ENCODE data around the gene PITPNC1.
A peak's percentile ranks its signal among the peaks of the same experiment; 100 is the strongest.
"Not testable (repeated sequence)": the region's sequence is repeated elsewhere in the genome, so short reads cannot be mapped to it uniquely, and the experiment has no call there.

The PITPNC1 gene

GRCh38 chr17:67401598-67402504, 24.8 kb downstream of the PITPNC1 start:
- no peak for DNase-seq

DNA sequence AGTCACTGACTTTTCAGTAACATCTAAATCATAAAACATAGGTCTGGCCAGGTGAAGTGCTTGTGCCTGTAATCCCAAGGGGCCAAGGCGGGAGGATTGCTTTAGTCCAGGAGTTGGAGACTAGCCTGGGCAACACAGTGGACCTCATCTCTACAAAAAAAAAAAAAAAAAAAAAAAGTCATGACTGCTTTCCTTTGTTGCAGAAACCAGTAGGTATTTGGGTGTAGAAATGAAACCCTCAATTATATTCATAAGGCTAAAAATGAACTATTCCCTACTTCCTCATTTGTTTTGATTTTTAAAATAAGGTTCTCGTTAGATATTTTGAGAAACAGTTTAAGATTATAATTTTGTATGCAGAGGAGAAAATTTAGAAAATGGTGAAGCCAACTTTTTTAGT, 26.0 kb downstream of the PITPNC1 start:
- no peak for DNase-seq

GRCh38 chr17:67403483-67403882, 26.4 kb downstream of the PITPNC1 start:
- DNase-seq: no peak

DNA sequence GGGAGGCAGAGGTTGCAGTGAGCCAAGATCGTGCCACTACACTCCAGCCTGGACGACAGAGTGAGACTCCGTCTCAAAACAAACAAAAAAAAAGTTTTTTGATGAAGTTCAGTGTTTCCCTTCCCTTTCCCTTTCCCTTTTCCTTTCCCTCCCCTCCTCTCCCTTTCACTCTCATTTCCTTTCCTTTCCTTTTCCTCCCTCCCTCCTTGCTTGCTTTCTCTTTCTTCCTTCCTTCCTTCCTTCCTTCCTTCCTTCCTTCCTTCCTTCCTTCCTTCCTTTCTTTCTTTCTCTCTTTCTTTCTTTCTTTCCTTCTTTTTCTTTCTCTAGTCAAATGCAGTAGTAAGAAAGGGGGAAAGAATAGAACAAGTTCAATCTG, 31.4 kb downstream of the PITPNC1 start:
- DNase-seq: not testable (repeated sequence)

- DNase-seq: no peak
Observed at GRCh38 chr17:67411397-67411796, 34.3 kb downstream of the PITPNC1 start.

GRCh38 chr17:67412032-67412431, 35.0 kb downstream of the PITPNC1 start:
- DNase-seq: no peak

- DNase-seq: no peak
Observed at GRCh38 chr17:67412941-67413340, 35.9 kb downstream of the PITPNC1 start.

DNA sequence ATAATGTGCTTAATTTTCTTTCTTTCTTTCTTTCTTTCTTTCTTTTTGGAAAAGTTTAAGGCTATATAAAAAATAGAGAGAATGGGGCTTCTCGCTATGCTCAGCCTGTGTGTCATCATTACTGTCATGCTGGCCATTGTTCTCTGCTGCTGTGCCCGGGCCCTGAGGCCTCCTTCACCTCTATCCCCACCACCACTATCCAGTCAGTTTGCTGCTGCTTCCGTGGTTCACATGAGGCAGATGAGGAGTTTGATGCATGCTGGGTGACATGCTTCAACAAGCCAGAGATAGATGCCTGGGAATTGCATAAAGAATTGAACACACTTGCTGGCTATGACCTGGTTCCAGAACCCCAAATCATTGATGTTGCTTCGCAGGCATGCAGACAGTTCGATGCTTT, 36.3 kb downstream of the PITPNC1 start:
- DNase-seq: no peak

GRCh38 chr17:67414130-67414529, 37.0 kb downstream of the PITPNC1 start:
- DNase-seq: no peak

DNA sequence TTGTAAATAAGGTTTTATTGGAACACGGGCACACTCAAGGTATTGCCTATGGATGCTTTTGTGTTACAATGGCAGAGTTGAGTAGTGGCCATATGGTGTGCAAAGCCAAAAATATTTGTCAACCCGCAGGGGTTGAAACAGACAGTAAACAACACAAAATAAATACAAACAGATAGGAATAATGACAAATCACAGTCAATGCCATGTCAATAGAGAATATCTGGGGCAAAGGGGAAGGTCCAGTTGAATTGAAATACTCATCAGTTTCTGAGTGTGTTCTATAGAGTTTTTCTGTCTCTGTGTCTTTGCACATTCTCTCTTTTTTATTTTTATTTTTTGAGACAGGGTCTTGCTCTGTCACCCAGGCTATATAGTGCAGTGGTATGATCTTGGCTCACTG, 37.5 kb downstream of the PITPNC1 start:
- no peak for DNase-seq

DNA sequence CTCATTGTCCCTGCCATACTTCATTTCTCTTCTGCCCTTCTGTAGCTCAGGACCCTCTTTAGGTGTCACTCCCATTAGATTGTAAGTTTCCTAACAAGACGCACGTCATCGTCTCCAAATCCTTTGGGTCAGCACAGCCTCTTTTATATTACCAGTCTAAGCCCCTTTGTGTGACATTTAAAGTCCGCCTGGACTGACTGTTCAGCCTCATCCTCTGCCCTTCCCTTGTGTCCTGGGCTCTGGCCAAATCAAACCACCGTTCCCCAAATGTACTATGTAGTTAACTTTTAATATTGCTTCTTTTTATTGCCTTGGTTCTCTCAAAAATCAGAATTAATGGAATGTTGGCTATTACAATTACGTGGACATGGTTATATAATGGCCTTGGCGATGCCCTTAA, 38.2 kb downstream of the PITPNC1 start:
- no peak for DNase-seq

DNA sequence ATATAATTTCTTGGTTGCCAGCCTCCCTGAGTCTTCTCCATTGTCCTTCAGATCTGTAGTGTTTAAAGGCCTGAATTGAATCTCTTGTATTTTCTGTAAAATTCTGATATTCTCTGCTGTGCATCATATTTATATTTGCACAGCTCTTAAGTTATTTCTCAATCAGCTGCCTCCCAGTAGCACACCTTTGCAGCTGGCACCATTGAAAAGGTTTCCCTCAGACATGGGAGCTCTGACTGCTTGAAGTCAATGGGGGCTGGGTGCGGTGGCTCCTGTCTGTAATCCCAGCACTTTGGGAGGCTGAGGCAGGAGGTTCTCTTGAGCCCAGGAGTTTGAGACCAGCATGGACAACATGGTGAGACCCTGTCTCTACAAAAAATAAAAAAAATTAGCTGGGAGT, 40.4 kb downstream of the PITPNC1 start:
- no peak for DNase-seq

GRCh38 chr17:67420994-67421393, 43.9 kb downstream of the PITPNC1 start:
- no peak for DNase-seq

GRCh38 chr17:67421869-67422273, 44.8 kb downstream of the PITPNC1 start:
- peak; percentile 72 for DNase-seq

GRCh38 chr17:67422296-67422695, 45.2 kb downstream of the PITPNC1 start:
- DNase-seq: peak; percentile 40

DNA sequence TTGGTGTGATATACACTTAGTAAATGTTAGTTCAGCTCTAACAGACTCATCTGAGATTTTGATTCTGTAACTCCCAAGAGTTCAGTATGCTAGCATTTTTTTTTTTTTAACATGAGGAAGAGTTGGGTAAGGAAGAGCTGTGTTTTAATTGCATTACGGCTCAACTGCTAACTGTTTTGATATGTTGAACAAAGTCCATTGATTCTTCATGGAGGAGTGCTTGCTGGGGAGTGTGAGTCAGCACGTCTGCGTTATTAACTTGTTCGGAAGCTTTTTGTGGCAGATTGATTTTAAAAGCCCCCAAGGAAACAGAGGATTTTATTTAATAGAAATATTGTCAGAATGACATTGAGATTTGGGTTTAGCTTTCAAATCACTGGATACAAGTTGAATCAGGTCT, 45.8 kb downstream of the PITPNC1 start:
- no peak for DNase-seq

GRCh38 chr17:67425571-67426160, 48.6 kb downstream of the PITPNC1 start:
- DNase-seq: no peak

DNA sequence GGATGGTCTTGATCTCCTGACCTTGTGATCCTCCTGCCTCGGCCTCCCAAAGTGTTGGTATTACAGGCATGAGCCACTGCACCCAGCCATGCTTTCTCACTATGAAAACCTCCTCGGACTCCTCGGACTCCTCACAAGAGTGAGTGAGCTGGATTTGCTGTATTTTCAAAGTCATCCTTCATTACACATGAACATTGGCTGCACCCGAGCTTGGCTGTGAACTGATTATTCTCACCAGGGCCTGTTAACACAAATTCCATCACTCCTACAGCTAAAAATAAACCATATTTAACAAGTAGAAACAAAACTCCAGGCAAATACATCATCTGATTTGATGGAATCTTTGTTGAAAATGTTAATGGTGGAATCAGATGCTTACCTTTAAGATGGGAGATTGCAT, 50.3 kb downstream of the PITPNC1 start:
- DNase-seq: no peak

GRCh38 chr17:67430515-67430914, 53.4 kb downstream of the PITPNC1 start:
- not testable (repeated sequence) for DNase-seq

DNA sequence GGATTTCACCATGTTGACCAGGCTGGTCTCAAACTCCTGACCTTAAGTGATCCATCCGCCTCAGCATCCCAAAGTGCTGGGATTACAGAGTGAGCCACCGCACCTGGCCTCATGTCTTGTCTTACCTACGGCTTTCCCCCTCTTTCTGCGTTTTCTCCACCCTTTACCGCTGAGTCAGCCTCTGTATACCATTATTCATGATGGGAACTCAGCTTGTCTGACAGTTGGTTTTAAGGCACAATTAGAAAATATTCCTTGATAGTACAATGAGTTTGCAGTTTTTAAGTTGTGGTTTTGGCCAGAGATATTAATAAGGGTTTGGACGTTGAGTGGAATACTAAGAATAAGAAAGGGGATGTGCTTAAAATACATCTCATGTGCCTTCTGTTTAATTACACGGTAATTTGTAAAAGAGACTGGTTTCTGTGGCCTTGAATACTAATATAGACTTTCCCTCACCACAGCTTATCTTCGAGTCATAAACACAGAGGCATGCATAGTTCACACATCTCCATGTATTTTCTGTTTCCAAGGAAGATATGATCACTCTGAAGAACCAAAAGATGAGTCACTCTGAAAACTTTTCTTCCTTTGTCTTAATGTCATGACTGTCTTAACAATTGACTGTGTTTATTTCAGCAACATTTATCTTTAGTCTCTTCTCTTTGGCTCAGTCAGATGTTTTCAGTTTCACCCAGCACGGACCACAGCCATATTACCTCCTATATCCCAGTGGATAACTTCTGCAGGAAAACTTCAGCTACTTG, 54.4 kb downstream of the PITPNC1 start:
- peak; percentile 36 for DNase-seq

GRCh38 chr17:67433248-67433924, 56.3 kb downstream of the PITPNC1 start:
- DNase-seq: no peak

DNA sequence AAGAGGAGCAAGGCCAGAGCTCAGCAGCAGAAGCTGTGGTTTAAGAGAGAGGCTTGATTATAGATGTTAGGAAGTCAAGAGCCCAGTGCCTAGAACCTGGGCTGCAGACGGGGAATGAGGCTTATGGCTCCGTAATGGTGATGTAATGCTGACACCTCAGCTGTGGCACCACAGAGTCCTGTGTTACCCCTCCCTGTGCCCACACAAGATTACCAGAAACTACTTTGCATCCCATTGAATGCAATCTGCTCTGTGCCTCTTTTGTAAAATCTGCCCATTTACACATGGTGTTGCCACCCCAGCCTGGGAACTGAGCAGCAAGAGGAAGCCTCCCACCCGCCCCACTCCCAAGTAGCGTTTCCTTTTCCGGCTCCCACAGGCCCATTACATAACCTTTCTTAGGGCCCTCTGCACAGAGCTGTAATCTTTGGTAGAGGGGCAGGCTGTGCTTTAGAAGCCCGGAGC, 57.0 kb downstream of the PITPNC1 start:
- DNase-seq: peak; percentile 60

DNA sequence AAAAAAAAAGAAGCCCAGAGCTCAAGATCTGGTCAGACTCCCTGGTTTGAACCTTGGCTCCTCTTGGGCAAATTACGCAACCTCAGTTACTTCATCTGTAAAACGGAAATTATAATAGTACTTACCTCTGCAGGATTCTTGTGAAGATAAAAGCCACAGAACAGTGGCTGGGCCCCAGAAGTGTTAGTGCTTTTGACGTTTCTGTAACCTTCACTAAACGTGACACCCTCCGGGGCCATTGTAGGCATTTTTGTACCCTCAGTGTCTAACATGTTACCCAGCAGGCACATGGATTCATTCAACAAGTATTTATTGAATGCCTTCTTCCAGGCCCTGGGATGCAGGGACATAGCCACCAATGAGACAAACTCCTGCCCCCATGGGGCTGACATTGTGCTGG, 58.0 kb downstream of the PITPNC1 start:
- DNase-seq: peak; percentile 55
